OCI-LY1 (cell line): ENCODE data around the gene NDUFAB1.

Experiments used
- EZH2 ChIP-seq: fragments of 200-600 bp; sonication (generic), shearing (Covaris generic); IDR thresholded peaks from 2 replicates; pipeline ENCODE4 v1.8.0; 2017; ENCODE audit warnings: borderline replicate concordance, mixed run types, mild to moderate bottlenecking, antibody characterized with exemption, low read length, moderate library complexity, mixed read lengths
- TF ChIP-seq, protein P1 (sequence below): fragments of 200-600 bp; sonication (generic), shearing (Covaris generic); IDR thresholded peaks from 2 replicates; pipeline ENCODE4 v1.5.1; 2017; ENCODE audit warnings: mild to moderate bottlenecking, antibody characterized with exemption, low read length, moderate library complexity, mixed read lengths

DNA sequence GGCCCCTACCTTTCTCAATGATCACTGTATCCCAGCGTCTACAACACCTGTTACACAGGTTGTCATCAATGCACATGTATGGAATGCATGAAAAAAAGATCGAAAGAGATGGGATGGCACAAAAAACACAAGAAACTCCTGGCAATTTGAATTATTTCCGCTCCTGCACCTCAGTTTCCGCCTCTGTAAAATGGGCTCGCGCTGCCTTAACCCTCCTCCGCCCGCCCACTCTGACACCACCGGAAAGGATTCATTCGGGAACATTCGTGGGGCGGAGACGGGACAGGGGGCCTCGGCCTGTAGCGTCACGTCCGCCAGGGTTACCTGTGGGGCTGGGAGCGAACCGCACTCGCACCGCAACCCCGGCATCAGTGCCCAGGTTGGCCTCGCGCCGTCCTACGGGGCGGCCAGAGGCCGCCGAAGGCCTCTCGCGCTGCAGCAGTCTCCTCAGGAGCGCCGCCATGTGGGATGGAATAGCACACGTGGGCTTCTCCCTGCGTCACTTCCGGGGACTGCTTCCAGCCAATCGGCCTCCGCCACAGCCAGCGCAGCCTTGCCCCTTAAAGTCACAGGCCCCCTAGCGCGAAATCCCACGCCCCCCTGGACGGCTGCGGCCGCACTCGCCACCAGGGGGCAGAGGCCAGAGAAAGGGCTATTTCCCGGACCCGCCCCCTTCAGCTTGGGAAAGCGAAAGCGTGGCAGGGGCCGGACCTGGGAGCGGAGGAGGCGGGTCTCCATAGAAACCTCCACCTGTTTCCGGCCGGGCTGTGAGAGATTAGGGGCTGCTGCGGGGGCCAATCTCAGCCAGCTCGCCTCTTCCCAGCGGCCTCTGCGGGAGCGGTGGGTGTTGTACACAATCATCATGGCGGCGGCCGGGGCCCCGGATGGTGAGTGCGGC lies 39.0 kb downstream of the NDUFAB1 start, which contains the start of the genes EARS2 and UBFD1:
- TF ChIP-seq, protein P1, sequence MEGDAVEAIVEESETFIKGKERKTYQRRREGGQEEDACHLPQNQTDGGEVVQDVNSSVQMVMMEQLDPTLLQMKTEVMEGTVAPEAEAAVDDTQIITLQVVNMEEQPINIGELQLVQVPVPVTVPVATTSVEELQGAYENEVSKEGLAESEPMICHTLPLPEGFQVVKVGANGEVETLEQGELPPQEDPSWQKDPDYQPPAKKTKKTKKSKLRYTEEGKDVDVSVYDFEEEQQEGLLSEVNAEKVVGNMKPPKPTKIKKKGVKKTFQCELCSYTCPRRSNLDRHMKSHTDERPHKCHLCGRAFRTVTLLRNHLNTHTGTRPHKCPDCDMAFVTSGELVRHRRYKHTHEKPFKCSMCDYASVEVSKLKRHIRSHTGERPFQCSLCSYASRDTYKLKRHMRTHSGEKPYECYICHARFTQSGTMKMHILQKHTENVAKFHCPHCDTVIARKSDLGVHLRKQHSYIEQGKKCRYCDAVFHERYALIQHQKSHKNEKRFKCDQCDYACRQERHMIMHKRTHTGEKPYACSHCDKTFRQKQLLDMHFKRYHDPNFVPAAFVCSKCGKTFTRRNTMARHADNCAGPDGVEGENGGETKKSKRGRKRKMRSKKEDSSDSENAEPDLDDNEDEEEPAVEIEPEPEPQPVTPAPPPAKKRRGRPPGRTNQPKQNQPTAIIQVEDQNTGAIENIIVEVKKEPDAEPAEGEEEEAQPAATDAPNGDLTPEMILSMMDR: peak; percentile 77
- no peak for TF ChIP-seq EZH2
